ENCODE results near the gene SHFL.

DNA sequence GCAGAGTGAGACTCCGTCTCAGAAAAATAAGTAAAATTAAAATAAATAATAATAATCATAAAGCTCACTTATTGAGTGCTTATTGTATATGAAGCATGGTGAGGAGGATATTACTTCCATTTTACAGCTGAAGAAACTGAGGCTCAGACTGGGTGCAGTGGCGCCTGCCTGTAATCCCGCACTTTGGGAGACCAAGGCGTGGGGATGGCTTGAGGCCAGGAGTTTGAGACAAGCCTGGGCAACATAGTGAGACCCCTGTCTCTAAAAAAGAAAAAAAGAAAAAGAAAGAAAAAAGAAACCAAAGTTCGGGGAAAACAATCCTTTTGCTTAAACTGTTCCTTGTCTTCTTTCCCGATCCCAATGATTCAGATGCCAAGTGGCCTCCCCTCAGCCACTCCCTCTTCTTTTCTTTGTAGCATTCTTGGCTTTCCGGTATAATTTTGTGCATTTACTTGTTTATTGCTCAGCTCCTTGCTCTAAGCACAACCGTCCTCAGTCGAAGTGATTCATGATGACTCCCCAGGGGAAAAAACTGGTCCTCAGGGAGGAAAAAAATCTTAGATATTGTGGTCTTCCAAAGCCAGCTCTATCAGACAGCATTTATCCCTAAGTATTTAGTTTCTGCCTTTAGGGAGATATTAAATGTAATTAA lies 34.5 kb downstream of the SHFL start:
- TF ChIP-seq, protein P1, sequence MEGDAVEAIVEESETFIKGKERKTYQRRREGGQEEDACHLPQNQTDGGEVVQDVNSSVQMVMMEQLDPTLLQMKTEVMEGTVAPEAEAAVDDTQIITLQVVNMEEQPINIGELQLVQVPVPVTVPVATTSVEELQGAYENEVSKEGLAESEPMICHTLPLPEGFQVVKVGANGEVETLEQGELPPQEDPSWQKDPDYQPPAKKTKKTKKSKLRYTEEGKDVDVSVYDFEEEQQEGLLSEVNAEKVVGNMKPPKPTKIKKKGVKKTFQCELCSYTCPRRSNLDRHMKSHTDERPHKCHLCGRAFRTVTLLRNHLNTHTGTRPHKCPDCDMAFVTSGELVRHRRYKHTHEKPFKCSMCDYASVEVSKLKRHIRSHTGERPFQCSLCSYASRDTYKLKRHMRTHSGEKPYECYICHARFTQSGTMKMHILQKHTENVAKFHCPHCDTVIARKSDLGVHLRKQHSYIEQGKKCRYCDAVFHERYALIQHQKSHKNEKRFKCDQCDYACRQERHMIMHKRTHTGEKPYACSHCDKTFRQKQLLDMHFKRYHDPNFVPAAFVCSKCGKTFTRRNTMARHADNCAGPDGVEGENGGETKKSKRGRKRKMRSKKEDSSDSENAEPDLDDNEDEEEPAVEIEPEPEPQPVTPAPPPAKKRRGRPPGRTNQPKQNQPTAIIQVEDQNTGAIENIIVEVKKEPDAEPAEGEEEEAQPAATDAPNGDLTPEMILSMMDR (IDR thresholded peaks at IDR 0.05) = no peak
- no peak for TF ChIP-seq POLR2A (IDR thresholded peaks at IDR 0.05)
